Kidney (tissue), 14 donors: Measurements from ENCODE around the gene SDF4. TPM values are rescaled to one million over a fixed set of nuclear protein-coding genes. Genes with fewer than 3 reads are reported as not detected.

Experiments used
- DNase-seq, 5 donors: peaks; one replicate each; pipeline ENCODE4 v3.0.0-alpha.2; 2013 to 2020
- FAIRE-seq: peaks from 2 replicates; lab custom pipeline; 2012; peaks lifted over from hg19 to GRCh38; lab: Jason Lieb, UNC
- H3K27ac ChIP-seq, 2 donors: one replicate each; pipeline ENCODE4 v1.7.0; 2013; ENCODE audit warnings: low read depth in 2 of 2, low read length in 2 of 2, inconsistent platforms in 1 of 2
- H3K27me3 ChIP-seq: one replicate; pipeline ENCODE4 v1.7.1; 2013; ENCODE audit warnings: low read length, inconsistent platforms; ENCODE audit not compliant: control insufficient read depth, insufficient read depth
- H3K36me3 ChIP-seq, 3 donors: one replicate each; pipeline versions ENCODE4 v1.7.0 to v1.7.1; 2013; ENCODE audit warnings: low read length in 3 of 3, control low read depth in 1 of 3, inconsistent platforms in 1 of 3; ENCODE audit not compliant: insufficient read depth in 3 of 3, control insufficient read depth in 2 of 3
- H3K4me1 ChIP-seq, 3 donors: one replicate each; pipeline versions ENCODE4 v1.7.0 to v1.7.1; 2013; ENCODE audit warnings: low read length in 3 of 3, inconsistent platforms in 1 of 3, low read depth in 1 of 3; ENCODE audit not compliant: control insufficient read depth in 2 of 3, insufficient read depth in 2 of 3
- H3K4me3 ChIP-seq, 3 donors: one replicate each; pipeline versions ENCODE4 v1.7.0 to v1.8.1; 2013; ENCODE audit warnings: low read length in 3 of 3, control low read depth in 1 of 3, inconsistent platforms in 1 of 3
- H3K9ac ChIP-seq, 3 donors: one replicate each; pipeline versions ENCODE4 v1.7.0 to v1.7.1; 2013; ENCODE audit warnings: low read length in 3 of 3, control low read depth in 1 of 3, inconsistent platforms in 1 of 3
- H3K9me3 ChIP-seq, 3 donors: one replicate each; pipeline versions ENCODE4 v1.7.0 to v1.7.1; 2013; ENCODE audit warnings: low read length in 3 of 3, control low read depth in 1 of 3, inconsistent platforms in 1 of 3; ENCODE audit not compliant: control insufficient read depth in 2 of 3, insufficient read depth in 1 of 3
- intact Hi-C: fragments of 100-400 bp; cut with DNase I; formaldehyde crosslinking; loops from one replicate; pipeline ENCODE4 v1.11.1; 2022
- polyA plus RNA-seq: library from polyadenylated mRNA; stranded (reverse); fragments of 350-450 nt; fragmentation: Illumina TruSeq; extraction: RNeasy Lipid Tissue Mini Kit (QIAGEN cat#74804); gene quantifications from one replicate; pipeline ENCODE4 v1.2.3, GENCODE V29; 2014; ENCODE audit warnings: low read depth, low replicate concordance; ENCODE audit not compliant: insufficient read depth
- total RNA-seq: library from RNA; stranded (reverse); fragmentation: NEBNext Ultra II Directional; extraction: Animal tissue kit (Norgen Biotek cat#: 25700); gene quantifications from one replicate; pipeline ENCODE4 v1.2.1, GENCODE V29; 2021
- TF ChIP-seq, protein P1 (sequence below): IDR thresholded peaks from 3 replicates; pipeline ENCODE4 v1.5.1; 2012; ENCODE audit warnings: mild to moderate bottlenecking, moderate library complexity, borderline replicate concordance; ENCODE audit not compliant: insufficient read depth; ENCODE audit errors: extremely low read depth
- donor health status: control.
- donor health status: control.
- donor health status: control.
- donor health status: control.
- donor health status: control.
- donor health status: DM: yes; HTN: yes; CAD: no.
- donor health status: Normal renal cell carcinoma (clear cell type).

The SDF4 gene
- total and polyA plus RNA-seq, 2 donors from 2014 or later = 143 to 160 TPM

GRCh38 chr1:1206966-1207531 lies 24.8 kb downstream of the SDF4 start:
- Histone ChIP-seq H3K36me3 (no peaks in the 10 kb centered on the region), H3K9me3 (no peaks in the 10 kb centered on the region), H3K27ac (no peak overlapping the region), H3K27me3 (no peaks in the 10 kb centered on the region), H3K4me1 (peaks cover 0 to 3% (median 0%) of the 10 kb centered on the region in 3 donors), H3K4me3 (no peak overlapping the region), H3K9ac (no peak overlapping the region)
- DNase-seq (peak in 2 of 5 donors; percentile 64 to 74), FAIRE-seq (no peak)
- intact Hi-C loops = no loop called here
- TF ChIP-seq, protein P1, sequence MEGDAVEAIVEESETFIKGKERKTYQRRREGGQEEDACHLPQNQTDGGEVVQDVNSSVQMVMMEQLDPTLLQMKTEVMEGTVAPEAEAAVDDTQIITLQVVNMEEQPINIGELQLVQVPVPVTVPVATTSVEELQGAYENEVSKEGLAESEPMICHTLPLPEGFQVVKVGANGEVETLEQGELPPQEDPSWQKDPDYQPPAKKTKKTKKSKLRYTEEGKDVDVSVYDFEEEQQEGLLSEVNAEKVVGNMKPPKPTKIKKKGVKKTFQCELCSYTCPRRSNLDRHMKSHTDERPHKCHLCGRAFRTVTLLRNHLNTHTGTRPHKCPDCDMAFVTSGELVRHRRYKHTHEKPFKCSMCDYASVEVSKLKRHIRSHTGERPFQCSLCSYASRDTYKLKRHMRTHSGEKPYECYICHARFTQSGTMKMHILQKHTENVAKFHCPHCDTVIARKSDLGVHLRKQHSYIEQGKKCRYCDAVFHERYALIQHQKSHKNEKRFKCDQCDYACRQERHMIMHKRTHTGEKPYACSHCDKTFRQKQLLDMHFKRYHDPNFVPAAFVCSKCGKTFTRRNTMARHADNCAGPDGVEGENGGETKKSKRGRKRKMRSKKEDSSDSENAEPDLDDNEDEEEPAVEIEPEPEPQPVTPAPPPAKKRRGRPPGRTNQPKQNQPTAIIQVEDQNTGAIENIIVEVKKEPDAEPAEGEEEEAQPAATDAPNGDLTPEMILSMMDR = no peak

DNA sequence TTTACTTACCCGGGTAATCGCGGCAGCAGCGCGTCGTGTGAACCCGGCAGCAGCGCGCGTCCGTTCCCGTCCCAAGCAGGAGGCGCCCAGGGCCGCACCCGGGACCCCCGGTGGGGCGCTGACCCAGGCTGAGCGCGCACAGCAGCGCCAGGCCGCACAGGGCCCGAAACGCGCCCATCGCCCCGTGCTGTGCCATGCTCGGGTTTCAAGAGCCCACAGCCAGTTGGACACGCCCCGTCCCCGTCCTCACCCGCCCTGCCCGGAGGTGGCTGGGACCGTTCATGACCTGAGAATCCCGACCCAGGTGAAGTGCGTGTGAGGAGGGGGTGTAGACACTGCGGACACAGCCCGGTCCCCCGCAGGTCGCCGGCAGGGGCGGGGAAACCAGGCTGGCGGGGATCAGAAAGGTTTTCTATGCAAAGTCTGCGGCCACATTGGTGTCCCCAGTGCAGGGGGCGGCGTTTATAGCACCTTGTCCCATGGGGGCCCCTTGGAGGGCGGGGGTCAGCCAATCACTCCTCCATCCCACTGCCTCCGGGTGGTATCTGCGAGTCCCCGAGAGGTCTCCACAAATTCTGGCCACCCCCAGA lies 25.3 kb downstream of the SDF4 start, which contains the start of gene TNFRSF18:
TNFRSF18 (minus strand) TSS at position 217 of the 590 bp plus-strand sequence; CDS start at position 196, 21 bp downstream.
- Histone ChIP-seq H3K27ac (no peak within 1 kb of the TSS), H3K27me3 (no peaks in the 10 kb centered on the region), H3K9me3 (no peaks in the 10 kb centered on the region), H3K4me1 (peaks cover 0 to 3% (median 0%) of the 10 kb centered on the region in 3 donors), H3K36me3 (no peaks in the 10 kb centered on the region), H3K9ac (no peak within 1 kb of the TSS), H3K4me3 (no peak within 1 kb of the TSS)
- intact Hi-C loops = no loop called here
- TF ChIP-seq, protein P1 = no peak
- peak; percentile 48 to 82 (median 67) for DNase-seq
- FAIRE-seq = no peak

GRCh38 chr1:1205769-1206375 lies 25.9 kb downstream of the SDF4 start:
- Histone ChIP-seq H3K27me3 (no peaks in the 10 kb centered on the region), H3K9ac (no peak overlapping the region), H3K9me3 (no peaks in the 10 kb centered on the region), H3K27ac (no peak overlapping the region), H3K4me3 (no peak overlapping the region), H3K36me3 (no peaks in the 10 kb centered on the region), H3K4me1 (peaks cover 0 to 3% (median 0%) of the 10 kb centered on the region in 3 donors)
- peak in 2 of 5 donors; percentile 65 to 76 for DNase-seq
- intact Hi-C loops = no loop called here
- no peak for FAIRE-seq
- TF ChIP-seq, protein P1 = no peak
